ENCODE data around the gene SIRT3. TPM values are rescaled to one million over a fixed set of nuclear protein-coding genes. Genes with fewer than 3 reads are reported as not detected.

The SIRT3 gene
- total RNA-seq, 1 donor from 2014 or later = 33.2 TPM

GRCh38 chr11:210122-210802 lies 25.9 kb downstream of the SIRT3 start:
- Mint-ChIP-seq H3K9me3 (no peaks in the 10 kb centered on the region), H3K36me3 (peaks cover 20% of the 10 kb centered on the region), H3K4me1 (peaks cover 23% of the 10 kb centered on the region), H3K27ac (peak overlapping the region; percentile 93), H3K4me3 (peak overlapping the region; percentile 91), H3K27me3 (ENCODE audit: low read depth) (no peaks in the 10 kb centered on the region)
- TF ChIP-seq CTCF (IDR thresholded peaks at IDR 0.05; ENCODE audit: unreplicated experiment) = no peak
- DNase-seq (ENCODE audit: low spot score in 2 of 2, unreplicated experiment in 2 of 2) = no peak

- Mint-ChIP-seq H3K27ac (peak overlapping the region; percentile 94), H3K36me3 (peaks cover 20% of the 10 kb centered on the region)
- DNase-seq (ENCODE audit: low spot score in 2 of 2, unreplicated experiment in 2 of 2) = no peak
Observed at GRCh38 chr11:209275-210121, 26.6 kb downstream of the SIRT3 start.

GRCh38 chr11:208917-209260 lies 27.3 kb downstream of the SIRT3 start:
- peaks cover 23% of the 10 kb centered on the region for H3K4me1 Mint-ChIP-seq
- H3K27ac Mint-ChIP-seq = peak overlapping the region; percentile 94
- H3K4me3 Mint-ChIP-seq = peak overlapping the region; percentile 91
- no peak for TF ChIP-seq CTCF (IDR thresholded peaks at IDR 0.05; ENCODE audit: unreplicated experiment)
- H3K9me3 Mint-ChIP-seq = no peaks in the 10 kb centered on the region
- DNase-seq (ENCODE audit: low spot score in 2 of 2, unreplicated experiment in 2 of 2) = no peak
- peaks cover 17% of the 10 kb centered on the region for H3K36me3 Mint-ChIP-seq
- no peaks in the 10 kb centered on the region for H3K27me3 Mint-ChIP-seq (ENCODE audit: low read depth)

More at GRCh38 chr11:209275-210121, 26.6 kb downstream of the SIRT3 start:
- no peak for TF ChIP-seq CTCF (IDR thresholded peaks at IDR 0.05; ENCODE audit: unreplicated experiment)
- H3K4me3 Mint-ChIP-seq = peak overlapping the region; percentile 91
- peaks cover 23% of the 10 kb centered on the region for H3K4me1 Mint-ChIP-seq
- H3K27me3 Mint-ChIP-seq (ENCODE audit: low read depth) = no peaks in the 10 kb centered on the region
- H3K9me3 Mint-ChIP-seq = no peaks in the 10 kb centered on the region

- peak in 1 of 2 experiments; percentile 68 for DNase-seq (ENCODE audit: low spot score in 2 of 2, unreplicated experiment in 2 of 2)
- no peaks in the 10 kb centered on the region for H3K9me3 Mint-ChIP-seq
- peaks cover 23% of the 10 kb centered on the region for H3K4me1 Mint-ChIP-seq
Observed at GRCh38 chr11:208181-208916, 27.8 kb downstream of the SIRT3 start.

More at GRCh38 chr11:208181-208916, 27.8 kb downstream of the SIRT3 start:
- Mint-ChIP-seq H3K27me3 (ENCODE audit: low read depth) (no peaks in the 10 kb centered on the region), H3K36me3 (peaks cover 19% of the 10 kb centered on the region), H3K4me3 (peak overlapping the region; percentile 91), H3K27ac (peak overlapping the region; percentile 99)
- no peak for TF ChIP-seq CTCF (IDR thresholded peaks at IDR 0.05; ENCODE audit: unreplicated experiment)
